Rectal smooth muscle tissue (tissue), 1 donor: ENCODE results near the gene PRIMPOL.

ENCODE experiments used
- H3K27ac ChIP-seq: one replicate; pipeline ENCODE4 v1.7.0; 2013; ENCODE audit warnings: low read depth, low read length, inconsistent platforms
- H3K27me3 ChIP-seq: one replicate; pipeline ENCODE4 v1.7.0; 2013; ENCODE audit warnings: low read length; ENCODE audit not compliant: control insufficient read depth, insufficient read depth
- H3K36me3 ChIP-seq: one replicate; pipeline ENCODE4 v1.7.0; 2013; ENCODE audit warnings: low read length; ENCODE audit not compliant: control insufficient read depth, insufficient read depth
- H3K4me1 ChIP-seq: one replicate; pipeline ENCODE4 v1.7.0; 2013; ENCODE audit warnings: low read length; ENCODE audit not compliant: control insufficient read depth, insufficient read depth
- H3K4me3 ChIP-seq: one replicate; pipeline ENCODE4 v1.7.0; 2013; ENCODE audit warnings: low read length
- H3K9ac ChIP-seq: one replicate; pipeline ENCODE4 v1.7.0; 2013; ENCODE audit warnings: low read length

PRIMPOL gene

DNA sequence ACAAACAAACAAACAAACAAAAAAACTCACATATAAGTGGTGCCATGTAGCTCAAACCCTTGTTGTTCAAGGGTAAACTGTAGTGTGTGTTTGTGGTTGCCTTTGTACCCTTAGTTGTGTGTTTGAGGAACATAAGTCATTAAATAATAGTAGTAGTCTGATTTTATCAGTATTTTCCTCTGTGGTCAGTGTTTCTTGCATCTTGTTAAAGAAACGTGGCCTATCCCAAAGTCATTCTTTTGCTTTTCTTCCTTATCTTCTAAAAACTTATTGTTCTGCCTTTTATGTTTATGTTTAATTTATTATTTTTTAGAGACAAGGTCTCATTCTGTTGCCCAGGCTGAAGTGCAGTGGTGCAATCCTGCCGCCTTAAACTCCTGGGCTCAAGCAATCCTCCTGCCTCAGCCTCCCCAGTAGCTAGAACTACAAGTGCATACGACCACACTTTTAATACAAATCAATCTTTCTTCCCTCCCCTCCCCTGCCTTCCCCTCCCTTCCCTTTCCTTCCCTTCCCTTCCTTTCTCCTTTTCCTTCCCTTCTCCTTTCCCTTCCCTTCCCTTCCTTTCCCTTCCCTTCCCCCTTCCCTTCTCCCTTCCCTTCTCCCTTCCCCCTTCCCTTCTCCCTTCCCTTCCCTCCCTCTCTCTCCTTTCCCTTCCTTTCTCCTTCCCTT is 26.4 kb downstream of the PRIMPOL start:
- Histone ChIP-seq H3K4me1 (no peaks in the 10 kb centered on the region), H3K4me3 (no peak overlapping the region), H3K27ac (no peak overlapping the region), H3K9ac (no peak overlapping the region), H3K36me3 (peaks cover 7% of the 10 kb centered on the region), H3K27me3 (no peaks in the 10 kb centered on the region)

GRCh38 chr4:184680698-184681097 is 31.2 kb downstream of the PRIMPOL start:
- Histone ChIP-seq H3K4me1 (no peaks in the 10 kb centered on the region), H3K9ac (no peak overlapping the region), H3K27ac (no peak overlapping the region), H3K36me3 (no peaks in the 10 kb centered on the region), H3K27me3 (no peaks in the 10 kb centered on the region), H3K4me3 (no peak overlapping the region)

DNA sequence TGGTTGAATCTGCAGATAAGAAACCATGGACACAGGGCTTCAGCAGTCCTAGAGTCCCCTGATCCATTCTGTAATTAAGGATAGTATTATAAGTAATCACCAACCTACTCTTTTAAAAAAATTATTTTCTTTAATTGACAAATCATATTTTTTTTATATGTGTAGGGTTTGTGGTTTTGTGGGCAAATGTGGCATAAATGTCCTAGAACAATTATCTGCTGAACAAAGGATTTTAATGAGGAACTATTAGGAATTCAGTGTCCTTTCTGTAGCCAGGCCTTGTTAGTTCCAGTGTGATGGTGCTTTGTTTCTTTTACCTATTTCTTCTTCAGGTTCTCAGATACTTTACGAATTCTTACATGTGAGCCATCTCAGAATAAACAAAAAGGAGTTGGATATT is 32.4 kb downstream of the PRIMPOL start:
- Histone ChIP-seq H3K36me3 (peaks cover 2% of the 10 kb centered on the region), H3K27me3 (no peaks in the 10 kb centered on the region), H3K4me3 (no peak overlapping the region), H3K9ac (no peak overlapping the region), H3K27ac (no peak overlapping the region), H3K4me1 (no peaks in the 10 kb centered on the region)

DNA sequence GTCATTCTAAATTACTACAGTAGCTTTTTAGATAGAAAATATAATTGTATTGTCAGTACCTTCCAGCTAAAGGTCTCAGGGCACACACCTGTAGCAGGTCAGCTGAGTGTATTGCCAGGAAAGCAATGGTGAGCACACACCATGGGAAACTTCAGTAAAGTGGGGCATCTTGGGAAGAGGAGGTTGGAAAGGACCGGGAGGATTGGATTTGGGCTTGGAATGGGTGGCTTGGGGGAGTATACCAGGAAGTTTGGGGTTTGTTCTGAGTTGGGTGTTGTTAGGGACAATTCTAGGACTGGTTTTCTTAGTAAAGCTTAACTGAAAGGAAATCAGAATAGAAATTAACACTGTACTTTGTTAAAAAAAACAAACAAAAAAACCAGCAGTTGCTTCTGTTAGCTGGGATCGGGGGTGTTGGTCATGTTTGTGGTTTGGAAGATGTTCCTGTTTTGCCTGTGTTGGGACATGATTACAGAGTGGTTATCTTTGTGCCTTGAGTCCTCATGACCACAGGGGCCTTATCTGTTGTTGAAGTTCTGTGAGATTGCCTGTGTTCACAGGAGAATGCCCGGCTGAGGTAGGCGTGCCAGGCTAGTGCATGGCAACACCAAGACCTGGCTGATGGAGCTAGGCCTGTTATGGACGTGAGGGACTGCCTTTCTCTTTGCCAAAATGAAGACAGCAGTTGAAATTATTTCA is 35.1 kb downstream of the PRIMPOL start:
- Histone ChIP-seq H3K36me3 (peaks cover 2% of the 10 kb centered on the region), H3K9ac (no peak overlapping the region), H3K27ac (no peak overlapping the region), H3K4me1 (no peaks in the 10 kb centered on the region), H3K4me3 (no peak overlapping the region), H3K27me3 (no peaks in the 10 kb centered on the region)

- Histone ChIP-seq H3K27ac (no peak overlapping the region), H3K4me3 (no peak overlapping the region), H3K9ac (no peak overlapping the region), H3K4me1 (no peaks in the 10 kb centered on the region), H3K27me3 (no peaks in the 10 kb centered on the region), H3K36me3 (peaks cover 2% of the 10 kb centered on the region)
Measured at GRCh38 chr4:184688005-184688404, 38.5 kb downstream of the PRIMPOL start.

- no peaks in the 10 kb centered on the region for H3K27me3 ChIP-seq
- no peak overlapping the region for H3K4me3 ChIP-seq
- H3K36me3 ChIP-seq, result peaks cover 2% of the 10 kb centered on the region
- H3K9ac ChIP-seq, result no peak overlapping the region
- no peaks in the 10 kb centered on the region for H3K4me1 ChIP-seq
- H3K27ac ChIP-seq, result no peak overlapping the region
Measured at GRCh38 chr4:184688447-184688846, 38.9 kb downstream of the PRIMPOL start.

- H3K9ac ChIP-seq, result no peak overlapping the region
- no peak overlapping the region for H3K4me3 ChIP-seq
- H3K27me3 ChIP-seq, result no peaks in the 10 kb centered on the region
- no peaks in the 10 kb centered on the region for H3K4me1 ChIP-seq
- no peak overlapping the region for H3K27ac ChIP-seq
- H3K36me3 ChIP-seq, result peaks cover 2% of the 10 kb centered on the region
Measured at GRCh38 chr4:184689681-184690080, 40.1 kb downstream of the PRIMPOL start.

- Histone ChIP-seq H3K27me3 (no peaks in the 10 kb centered on the region), H3K27ac (no peak overlapping the region), H3K36me3 (no peaks in the 10 kb centered on the region), H3K4me1 (no peaks in the 10 kb centered on the region), H3K4me3 (no peak overlapping the region), H3K9ac (no peak overlapping the region)
Measured at GRCh38 chr4:184693056-184693455, 43.5 kb downstream of the PRIMPOL start.

DNA sequence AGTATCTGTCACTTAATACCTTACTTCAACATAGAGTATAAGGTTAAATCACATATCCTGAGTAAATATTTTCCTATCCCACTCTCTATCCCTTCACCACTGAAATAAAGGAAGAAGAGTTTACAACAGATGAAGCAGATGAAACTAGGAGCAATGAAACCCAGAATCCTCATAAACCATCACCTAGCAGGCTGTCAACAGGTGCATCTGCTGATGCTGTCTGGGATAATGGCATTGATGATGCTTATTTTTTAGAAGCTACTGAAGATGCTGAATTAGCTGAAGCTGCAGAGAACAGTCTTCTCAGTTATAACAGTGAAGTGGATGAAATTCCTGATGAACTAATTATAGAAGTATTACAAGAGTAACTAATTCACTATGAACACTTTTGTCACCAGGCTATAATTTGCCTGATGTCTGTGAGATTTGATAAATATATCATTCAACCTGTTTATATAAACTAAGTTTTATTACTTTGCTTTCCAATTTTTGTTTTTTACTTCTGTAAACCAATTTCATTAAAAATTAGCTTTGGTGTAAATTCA is 44.9 kb downstream of the PRIMPOL start:
- Histone ChIP-seq H3K4me1 (no peaks in the 10 kb centered on the region), H3K36me3 (no peaks in the 10 kb centered on the region), H3K27me3 (no peaks in the 10 kb centered on the region), H3K9ac (no peak overlapping the region), H3K4me3 (no peak overlapping the region), H3K27ac (no peak overlapping the region)

GRCh38 chr4:184695178-184695896 is 45.8 kb downstream of the PRIMPOL start:
- Histone ChIP-seq H3K36me3 (no peaks in the 10 kb centered on the region), H3K27ac (no peak overlapping the region)

GRCh38 chr4:184697956-184698355 is 48.4 kb downstream of the PRIMPOL start:
- no peaks in the 10 kb centered on the region for H3K27me3 ChIP-seq
- no peak overlapping the region for H3K4me3 ChIP-seq
- H3K36me3 ChIP-seq, result no peaks in the 10 kb centered on the region
- no peak overlapping the region for H3K9ac ChIP-seq
- no peak overlapping the region for H3K27ac ChIP-seq
- no peaks in the 10 kb centered on the region for H3K4me1 ChIP-seq

More at GRCh38 chr4:184695178-184695896, 45.8 kb downstream of the PRIMPOL start:
- Histone ChIP-seq H3K27me3 (no peaks in the 10 kb centered on the region), H3K4me1 (no peaks in the 10 kb centered on the region), H3K4me3 (no peak overlapping the region), H3K9ac (no peak overlapping the region)

DNA sequence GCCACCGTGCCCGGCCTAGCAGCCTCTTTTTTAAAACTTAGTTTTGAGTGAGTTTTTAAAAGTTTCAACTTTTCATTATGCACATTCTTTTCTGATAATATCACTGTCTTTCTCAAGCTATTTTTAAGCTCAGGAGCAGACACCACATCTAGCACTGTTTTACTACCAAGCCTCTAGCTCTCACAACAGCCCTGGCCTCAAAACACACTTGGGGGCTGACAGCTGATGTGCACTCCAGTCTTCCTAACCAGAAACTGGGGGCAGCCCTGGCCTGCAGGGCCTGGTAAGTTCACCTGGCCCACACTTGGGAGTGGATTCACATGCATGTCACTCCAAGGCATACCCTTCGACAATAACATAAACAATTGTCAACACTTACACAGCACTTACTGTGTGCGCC is 50.4 kb downstream of the PRIMPOL start:
- Histone ChIP-seq H3K4me3 (no peak overlapping the region), H3K36me3 (no peaks in the 10 kb centered on the region), H3K9ac (no peak overlapping the region)

More for the DNA sequence above, 50.4 kb downstream of the PRIMPOL start:
- H3K27ac ChIP-seq, result no peak overlapping the region
- H3K27me3 ChIP-seq, result no peaks in the 10 kb centered on the region
- no peaks in the 10 kb centered on the region for H3K4me1 ChIP-seq
